AG08395 (cell line): ENCODE results near the gene FRS2.

Experiments
- DNase-seq: peaks from one replicate; pipeline ENCODE4 v3.0.0; 2012; ENCODE audit warnings: mixed read lengths, low spot score

Gene FRS2

GRCh38 chr12:69527506-69528272, 57.5 kb downstream of the FRS2 start:
- DNase-seq: peak; percentile 56

- no peak for DNase-seq
Measured at GRCh38 chr12:69529021-69529420, 58.8 kb downstream of the FRS2 start.

DNA sequence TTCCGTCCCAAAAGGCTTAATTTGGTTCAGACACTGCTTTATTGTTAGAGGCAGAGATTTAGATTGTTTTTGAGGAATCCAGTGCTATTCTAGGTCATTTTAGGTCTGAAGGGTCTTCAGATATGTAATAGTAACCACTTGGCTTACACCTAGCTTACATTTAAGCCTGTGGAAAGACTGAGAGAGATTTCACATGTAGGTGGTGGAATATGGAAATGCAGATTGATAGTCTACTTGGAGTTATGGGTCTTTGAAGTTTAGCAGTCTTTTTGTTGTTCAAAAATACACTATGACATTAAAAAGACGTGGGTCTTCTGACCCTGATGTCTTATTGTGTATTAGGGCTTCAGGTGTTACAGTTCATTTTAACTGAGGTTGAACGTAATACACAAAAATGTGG, 63.7 kb downstream of the FRS2 start:
- DNase-seq: no peak

GRCh38 chr12:69534389-69534822, 64.2 kb downstream of the FRS2 start:
- DNase-seq: peak; percentile 95

- peak; percentile 26 for DNase-seq
Measured at GRCh38 chr12:69540987-69541386, 70.8 kb downstream of the FRS2 start.

DNA sequence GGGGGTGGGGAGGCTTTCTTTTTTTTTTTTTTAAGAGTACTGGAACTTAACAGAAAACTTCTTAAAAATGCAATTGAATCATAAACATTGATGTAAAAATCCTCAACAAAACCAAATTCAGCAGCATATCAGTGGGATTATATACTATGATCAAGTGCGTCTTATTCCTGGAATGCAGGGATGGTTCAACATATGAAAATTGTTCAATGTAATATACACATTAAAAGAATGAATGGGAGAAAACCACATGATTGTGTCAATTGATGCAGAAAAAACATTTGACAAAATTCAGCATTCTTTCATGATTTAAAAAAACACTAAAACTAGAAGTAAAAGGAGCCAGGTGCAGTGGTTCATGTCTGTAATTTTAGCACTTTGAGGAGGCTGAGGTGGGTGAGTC, 73.9 kb downstream of the FRS2 start:
- DNase-seq: no peak

DNA sequence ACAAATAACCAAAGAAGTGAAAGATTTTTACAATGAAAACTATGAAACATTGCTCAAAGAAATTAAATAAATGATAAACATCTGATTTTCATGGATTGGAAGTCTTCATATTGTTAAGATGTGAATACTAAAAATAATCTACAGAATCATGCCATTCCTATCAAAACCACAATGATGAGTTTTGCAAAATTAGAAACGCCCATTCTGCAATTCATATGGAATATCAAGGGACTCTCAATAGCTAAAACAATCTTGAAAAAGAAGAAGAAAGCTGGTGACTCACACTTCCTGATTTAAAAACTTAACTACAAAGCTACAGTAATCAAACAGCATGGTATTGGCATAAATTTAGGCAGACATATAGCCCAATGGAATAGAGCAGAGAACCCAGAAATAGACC, 74.9 kb downstream of the FRS2 start:
- no peak for DNase-seq

DNA sequence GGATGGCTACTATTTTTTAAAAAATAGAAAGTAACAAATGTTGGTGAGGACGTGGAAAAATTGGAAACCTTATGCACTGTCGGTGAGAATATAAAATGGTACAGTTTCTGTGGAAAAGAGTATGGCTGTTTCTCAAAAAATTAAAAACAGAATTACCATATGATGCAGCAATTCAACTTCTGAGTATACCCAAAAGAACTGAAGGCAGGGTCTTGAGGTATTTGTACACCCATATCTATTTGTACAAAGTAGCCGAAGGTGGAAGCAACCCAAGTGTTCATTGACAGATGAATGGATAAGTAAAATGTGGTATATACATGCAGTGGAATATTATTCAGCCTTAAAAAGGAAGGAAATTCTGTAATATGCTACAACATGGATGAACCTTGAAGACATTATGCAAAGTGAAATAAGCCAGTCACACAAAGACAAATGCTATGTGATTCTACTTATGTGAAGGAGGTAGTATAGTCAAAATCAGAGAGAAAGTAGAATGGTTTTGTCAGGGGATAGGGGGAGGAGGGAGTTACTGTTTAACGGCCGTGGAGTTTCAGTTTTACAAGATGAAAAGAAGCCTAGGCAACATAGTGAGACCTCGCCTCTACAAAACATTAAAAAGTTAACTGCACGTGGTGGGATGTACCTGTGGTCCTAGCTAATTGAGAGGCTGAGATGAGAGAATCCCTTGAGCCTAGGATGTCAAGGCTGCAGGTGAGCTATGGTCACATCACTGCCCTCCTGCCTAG, 76.7 kb downstream of the FRS2 start:
- DNase-seq: no peak

- no peak for DNase-seq
Measured at GRCh38 chr12:69548687-69549086, 78.5 kb downstream of the FRS2 start.

- no peak for DNase-seq
Measured at GRCh38 chr12:69550569-69551350, 80.6 kb downstream of the FRS2 start.

DNA sequence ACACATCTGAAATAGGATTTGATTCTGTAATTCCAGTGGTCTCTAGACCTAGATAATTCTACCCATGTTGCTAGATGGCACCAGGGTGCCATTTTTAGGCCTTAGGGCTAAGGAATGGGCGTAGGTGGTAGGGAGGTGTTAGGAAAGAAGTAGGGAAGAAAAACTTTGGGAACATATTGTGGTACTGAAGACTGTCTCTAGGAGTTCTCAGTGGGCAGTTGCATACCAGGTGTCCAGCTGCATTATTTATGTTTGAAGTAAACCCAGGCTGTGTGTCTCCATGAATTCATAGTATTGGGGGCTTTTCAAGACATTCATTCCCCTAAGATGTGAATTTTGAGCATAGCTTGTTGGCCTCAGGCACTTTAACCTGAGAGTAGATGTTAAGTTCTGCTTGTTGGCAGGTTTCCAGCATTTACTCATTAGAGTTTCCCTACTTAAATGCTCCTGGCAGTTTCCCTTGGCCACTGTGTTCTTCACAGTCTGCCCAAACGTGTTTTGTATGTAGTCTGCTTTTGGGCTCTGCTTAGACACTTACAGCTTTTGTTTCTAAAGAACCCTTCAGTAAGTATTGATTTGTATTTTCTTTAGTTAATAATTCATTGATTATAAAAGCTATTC, 83.5 kb downstream of the FRS2 start:
- peak; percentile 22 for DNase-seq

DNA sequence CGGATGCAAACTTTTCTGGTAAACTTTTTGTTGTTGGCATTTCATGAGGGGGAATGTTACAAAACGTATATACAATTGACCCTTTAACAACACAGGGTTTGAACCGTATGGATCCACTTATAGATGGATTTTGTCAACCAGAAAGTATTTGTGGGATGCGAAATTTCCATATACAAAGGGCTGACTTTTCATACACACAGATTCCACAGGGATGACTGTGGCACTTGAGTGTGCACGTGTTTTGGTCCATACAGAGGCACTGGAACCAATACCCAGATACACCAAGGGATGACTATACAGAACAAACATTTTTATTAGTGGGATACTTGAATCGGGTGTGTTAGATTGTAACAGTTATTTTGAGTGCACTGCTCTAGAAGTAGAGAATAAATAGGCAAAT, 85.3 kb downstream of the FRS2 start:
- DNase-seq: peak; percentile 93

GRCh38 chr12:69556383-69556782, 86.2 kb downstream of the FRS2 start:
- no peak for DNase-seq

- DNase-seq: no peak
Measured at GRCh38 chr12:69563166-69563762, 93.1 kb downstream of the FRS2 start.

GRCh38 chr12:69566603-69567002, 96.4 kb downstream of the FRS2 start:
- DNase-seq: no peak

- DNase-seq: peak; percentile 26
Measured at GRCh38 chr12:69569236-69569635, 99.0 kb downstream of the FRS2 start.

- DNase-seq: peak; percentile 43
Measured at GRCh38 chr12:69570000-69570516, 99.9 kb downstream of the FRS2 start.

GRCh38 chr12:69570545-69571399, 100.6 kb downstream of the FRS2 start:
- peak; percentile 58 for DNase-seq

- DNase-seq: no peak
Measured at GRCh38 chr12:69575346-69575745, 105.2 kb downstream of the FRS2 start.

GRCh38 chr12:69578283-69578682, 108.1 kb downstream of the FRS2 start:
- DNase-seq: no peak

GRCh38 chr12:69579029-69579428, 108.8 kb downstream of the FRS2 start:
- no peak for DNase-seq
